Testis (tissue), 2 donors: ENCODE measurements around the gene TCF12.

Experiments
- CTCF ChIP-seq, 3 experiments: fragments of 450-650 bp in 2 of 3; fragments of 200-600 bp in 1 of 3; sonication (generic) in 1 of 3; IDR thresholded peaks; one replicate each; pipeline ENCODE4 v1.5.1; 2016 to 2019; ENCODE audit warnings: antibody characterized with exemption in 3 of 3, mild to moderate bottlenecking in 2 of 3, moderate library complexity in 1 of 3
- POLR2A ChIP-seq: fragments of 450-650 bp; IDR thresholded peaks from one replicate; pipeline ENCODE4 v1.6.1; 2017; ENCODE audit warnings: antibody characterized with exemption, mild to moderate bottlenecking, moderate library complexity

- TF ChIP-seq POLR2A (no peak), CTCF (IDR thresholded peaks at IDR 0.05) (no peak)
Measured at GRCh38 chr15:56964182-56964581, 45.7 kb downstream of the TCF12 start.
